ENCODE measurements around the gene ARID1A.

Gene ARID1A

GRCh38 chr1:26729633-26730032 is 33.8 kb downstream of the ARID1A start:
- no peak for DNase-seq

GRCh38 chr1:26730695-26731094 is 34.9 kb downstream of the ARID1A start:
- DNase-seq = no peak

GRCh38 chr1:26731233-26731902 is 35.6 kb downstream of the ARID1A start:
- DNase-seq = no peak

DNA sequence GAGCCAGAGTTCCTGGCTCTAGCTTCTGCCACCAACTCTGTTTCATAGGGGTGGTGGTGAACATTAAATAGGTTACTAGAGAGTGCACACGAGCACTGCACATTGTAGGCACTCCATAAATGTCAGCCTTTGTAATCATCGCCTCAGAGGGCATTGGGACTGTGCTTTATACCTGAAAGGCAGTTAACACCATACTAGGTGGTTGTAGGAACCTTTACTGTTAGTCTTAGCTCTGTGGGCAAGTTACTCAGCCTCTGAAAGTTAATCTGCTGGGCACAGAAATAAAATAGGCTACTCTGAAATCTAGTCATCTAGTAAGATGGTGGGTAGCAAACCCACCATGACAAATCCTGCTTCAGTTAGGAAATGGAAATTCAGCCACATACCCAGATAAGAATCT is 37.6 kb downstream of the ARID1A start:
- no peak for DNase-seq

- peak; percentile 42 for DNase-seq
Measured at GRCh38 chr1:26733982-26734381, 38.2 kb downstream of the ARID1A start.

DNA sequence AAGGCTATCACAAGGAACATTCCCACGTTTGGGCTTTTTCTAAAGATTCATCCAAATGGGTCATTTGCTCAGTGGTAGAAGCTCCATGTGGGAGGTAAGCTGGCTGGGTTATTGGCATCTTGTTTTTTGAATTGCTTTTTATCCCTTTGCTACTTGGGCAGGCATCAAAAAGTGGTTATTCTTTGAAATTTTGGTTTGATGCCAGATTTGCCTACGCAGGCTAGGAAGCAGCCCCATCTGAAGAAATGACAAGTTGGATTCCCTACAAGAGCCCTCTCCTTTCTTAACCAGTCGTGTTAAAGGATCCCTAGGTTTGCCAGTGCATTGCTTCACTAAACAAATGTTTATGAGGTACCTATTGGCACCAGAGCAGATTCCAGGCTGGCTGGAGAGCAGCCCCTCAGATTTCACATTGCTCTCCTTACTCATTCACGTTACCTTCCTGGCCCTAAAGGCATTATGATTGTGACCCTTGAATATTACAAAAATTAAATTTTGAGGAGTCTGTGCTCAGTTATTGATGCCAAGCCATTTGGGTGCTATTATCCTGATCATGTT is 38.8 kb downstream of the ARID1A start:
- no peak for DNase-seq

DNA sequence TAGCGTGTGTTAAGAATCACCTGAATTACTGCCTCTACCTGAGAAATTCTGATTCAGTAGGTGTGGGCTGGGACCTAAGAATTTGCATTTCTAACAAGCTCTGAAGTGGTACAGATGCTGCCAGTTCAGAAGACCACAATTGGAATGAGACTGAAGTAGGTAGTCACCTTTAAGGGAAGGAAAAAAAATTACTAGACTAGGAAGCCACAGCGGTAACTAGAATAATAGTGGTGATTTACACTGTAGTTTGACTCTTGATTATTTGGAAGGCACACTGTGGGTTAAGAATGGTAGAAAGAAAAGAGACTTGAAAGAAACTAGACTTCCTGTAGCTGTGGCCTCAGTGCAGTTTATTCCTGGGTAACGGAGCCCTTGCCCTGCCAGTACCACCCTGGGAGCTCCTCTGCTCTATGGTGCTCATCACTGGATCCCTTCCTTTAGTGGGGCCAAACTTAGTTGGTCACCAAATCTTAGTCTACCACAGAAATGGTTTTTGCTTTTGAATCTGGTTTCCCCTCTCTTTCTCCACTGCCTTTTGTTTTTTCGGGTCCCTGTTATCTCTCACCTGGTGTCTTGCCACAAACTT is 43.6 kb downstream of the ARID1A start:
- peak; percentile 35 for DNase-seq

- DNase-seq = no peak
Measured at GRCh38 chr1:26740023-26740634, 44.3 kb downstream of the ARID1A start.

DNA sequence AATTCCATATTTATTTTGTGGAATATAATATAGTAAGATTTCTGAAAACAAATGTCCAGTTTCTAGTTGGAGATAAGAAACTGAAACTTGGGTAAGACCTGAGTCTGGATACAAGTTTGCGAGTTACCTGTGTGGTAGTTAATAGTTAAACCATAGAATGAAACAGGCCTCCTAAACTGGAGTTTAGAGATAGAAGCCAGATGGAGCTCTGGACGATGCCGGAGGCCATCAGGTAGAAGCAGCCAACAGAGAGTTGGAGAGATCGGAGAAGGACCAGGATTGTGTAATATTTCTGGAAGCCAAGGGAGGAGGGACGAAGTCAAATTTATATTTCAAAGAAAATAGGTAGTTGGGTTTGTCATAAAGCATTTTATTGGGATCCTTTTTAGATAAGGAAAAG is 45.1 kb downstream of the ARID1A start:
- no peak for DNase-seq

GRCh38 chr1:26743426-26744059 is 47.7 kb downstream of the ARID1A start:
- DNase-seq = no peak

DNA sequence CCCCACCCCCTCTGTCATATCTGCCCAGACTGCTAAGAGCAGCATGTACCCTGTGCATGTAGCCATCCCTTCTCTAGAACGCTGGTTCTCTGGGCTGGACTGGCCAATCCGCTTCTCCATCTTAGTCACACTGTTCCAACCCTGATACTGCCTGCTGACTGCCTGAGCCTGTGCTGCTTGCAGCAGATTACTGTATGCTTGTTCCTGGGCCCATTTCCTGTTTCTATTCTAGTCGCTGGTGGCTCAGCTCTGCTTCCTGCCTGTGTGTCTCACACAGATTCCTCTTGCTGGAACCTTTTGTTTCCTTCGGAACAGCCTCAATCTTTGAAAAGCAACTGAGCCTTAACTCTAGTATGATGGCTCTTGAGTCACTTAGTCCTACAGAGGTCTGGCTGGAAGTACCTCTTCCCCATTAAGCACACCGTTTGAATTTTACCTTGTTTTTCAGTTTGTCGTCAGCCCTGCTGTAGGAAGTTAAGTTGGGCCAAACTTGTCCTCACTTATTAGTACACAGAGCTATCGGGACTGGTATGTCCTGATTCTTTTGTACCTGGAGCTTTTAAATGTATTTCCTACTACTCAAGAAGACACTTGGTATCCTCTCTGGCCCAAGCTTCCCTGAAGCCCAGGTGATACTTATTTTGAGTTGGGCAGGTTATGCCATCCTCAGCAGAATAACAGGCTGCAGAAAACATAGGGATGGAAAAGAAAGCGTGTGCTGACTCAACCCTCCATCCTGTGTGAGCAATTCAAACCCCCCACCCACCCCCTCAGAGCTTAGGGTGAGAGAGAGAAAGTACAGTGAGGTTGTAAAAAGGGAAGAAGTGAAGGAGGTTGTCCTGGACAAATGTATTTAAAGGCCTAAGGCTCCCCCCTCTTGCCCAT is 48.5 kb downstream of the ARID1A start:
- peak; percentile 94 for DNase-seq

GRCh38 chr1:26745191-26745590 is 49.4 kb downstream of the ARID1A start:
- DNase-seq = no peak

DNA sequence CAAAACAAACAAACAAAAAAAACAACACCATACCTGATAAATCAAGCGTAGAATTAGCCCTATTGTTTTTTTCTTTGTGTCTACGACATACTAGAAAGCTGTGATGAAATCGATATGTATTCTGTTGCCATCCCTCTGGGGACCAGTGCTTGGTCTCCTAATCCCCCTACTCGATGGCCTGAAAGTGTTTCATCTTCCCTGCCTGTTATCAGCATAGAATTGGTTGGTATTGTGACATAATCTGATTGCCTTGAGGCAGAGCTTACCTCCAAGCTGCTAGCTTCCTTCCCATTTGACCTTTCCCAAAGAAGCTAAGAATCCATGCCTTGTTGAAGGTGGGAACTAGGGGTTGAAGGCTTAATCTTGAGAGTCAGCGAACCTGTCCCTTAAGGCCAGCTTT is 51.2 kb downstream of the ARID1A start:
- no peak for DNase-seq

DNA sequence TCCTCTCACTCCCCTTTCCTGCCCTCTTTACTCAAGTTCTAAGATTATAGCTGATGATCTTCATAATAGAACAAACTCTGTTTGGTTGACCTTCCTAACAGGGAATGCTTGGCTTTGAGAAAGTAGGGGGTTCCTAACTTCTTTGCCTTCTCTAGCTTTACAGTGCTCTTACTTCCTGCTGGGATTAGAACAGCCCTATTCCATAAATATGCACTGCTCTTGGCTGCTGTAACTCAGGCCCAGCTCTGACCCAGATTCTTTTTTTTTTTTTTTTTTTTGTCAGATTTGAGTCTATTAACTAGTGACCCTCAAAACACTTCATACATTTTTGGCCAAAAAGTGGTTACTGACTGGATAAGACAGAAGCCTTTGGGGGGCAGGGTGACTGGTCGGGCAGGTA is 52.5 kb downstream of the ARID1A start:
- DNase-seq = no peak

DNA sequence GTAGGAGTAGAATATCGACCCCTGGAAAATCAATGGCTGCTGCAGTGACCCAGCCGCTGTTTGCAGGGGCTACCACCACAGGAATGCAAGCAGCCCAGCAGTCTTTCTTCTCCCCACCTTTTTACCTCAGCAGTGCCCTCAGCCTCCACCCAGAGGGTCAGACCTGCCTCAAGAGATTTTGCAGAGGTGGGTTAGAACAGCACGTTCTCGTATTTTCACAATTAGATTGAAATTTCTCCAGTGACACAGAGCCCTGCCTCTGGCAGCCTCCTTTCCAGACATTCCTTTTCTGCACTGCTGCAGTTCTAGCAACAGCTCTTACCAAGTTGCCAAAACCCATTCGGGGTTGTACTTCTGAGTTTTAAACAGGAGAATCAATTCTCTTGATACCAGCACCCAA is 53.6 kb downstream of the ARID1A start:
- no peak for DNase-seq

- DNase-seq = no peak
Measured at GRCh38 chr1:26750428-26750827, 54.6 kb downstream of the ARID1A start.

DNA sequence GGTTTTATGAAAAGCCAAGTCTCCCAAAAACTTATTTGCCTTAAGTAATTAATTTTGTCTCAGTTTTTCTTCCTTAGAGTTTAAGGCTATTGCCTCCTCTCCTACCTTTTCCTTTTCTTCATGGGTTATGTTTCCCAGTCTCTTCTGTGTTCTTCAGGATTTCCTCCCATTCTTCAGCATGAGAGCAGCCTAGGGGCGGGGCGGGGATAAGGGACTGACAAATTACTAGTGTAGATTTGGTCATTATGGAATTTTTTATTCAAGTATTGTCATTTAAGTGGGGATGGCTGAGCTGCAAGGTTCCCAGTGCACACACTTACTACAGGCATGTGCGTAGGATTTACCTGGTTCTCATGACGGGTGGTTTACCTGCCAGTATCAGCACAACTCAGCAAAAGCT is 56.7 kb downstream of the ARID1A start:
- DNase-seq = no peak

DNA sequence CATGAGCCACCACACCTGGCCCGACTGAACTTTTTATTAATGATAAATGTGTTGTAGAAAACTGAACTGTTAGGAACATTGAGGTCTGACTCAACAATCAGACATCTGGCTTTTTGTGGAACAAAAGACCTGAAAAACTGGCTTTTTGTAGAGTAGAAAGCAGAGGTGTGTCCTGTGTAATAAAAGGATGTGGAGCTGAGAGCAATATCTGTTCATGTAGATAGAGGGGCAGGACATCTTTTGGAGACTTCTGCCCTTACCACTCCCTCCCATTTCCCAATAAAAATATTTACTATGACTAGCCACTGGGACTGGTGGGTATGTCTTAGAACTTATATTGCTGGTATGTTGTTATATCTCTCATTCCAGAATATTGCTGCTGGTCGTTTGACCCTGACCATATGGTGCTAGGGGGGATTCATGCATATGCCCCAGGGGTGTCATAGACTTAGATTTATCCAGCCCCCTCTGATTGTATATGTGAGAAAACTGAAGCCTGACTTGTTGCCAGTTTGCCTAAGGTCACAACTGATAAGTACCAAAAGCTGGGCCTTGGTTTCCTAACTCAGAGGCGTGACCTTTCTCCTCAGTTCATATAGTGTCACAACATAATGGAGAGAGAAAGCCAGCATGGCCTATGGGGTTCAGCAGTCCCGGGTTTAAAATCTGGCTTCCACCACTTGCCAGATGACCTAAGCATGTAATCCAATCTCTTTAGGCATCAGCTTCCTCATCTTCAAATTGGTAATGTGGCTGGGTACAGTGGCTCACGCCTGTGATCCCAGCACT is 58.5 kb downstream of the ARID1A start:
- no peak for DNase-seq

GRCh38 chr1:26758358-26758757 is 62.5 kb downstream of the ARID1A start:
- DNase-seq = no peak

DNA sequence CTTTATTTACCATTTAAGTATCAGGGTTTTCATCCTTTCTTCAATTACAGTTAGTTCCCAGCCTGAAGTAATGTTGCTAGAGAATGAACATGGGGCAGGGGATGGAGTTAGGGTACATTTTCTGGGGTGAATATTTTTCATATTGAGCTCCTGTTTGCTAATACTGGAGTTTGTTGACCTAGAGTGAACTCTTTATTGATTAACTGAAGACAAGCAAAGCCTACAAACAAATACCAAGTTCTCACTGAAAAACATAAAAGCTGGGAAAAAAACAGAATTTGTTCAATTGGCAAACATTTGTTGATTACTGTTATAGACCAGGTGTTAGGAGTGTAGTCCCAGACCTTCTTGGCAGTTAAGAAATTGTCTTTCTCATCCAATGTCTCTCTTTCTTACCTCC is 63.7 kb downstream of the ARID1A start:
- no peak for DNase-seq

DNA sequence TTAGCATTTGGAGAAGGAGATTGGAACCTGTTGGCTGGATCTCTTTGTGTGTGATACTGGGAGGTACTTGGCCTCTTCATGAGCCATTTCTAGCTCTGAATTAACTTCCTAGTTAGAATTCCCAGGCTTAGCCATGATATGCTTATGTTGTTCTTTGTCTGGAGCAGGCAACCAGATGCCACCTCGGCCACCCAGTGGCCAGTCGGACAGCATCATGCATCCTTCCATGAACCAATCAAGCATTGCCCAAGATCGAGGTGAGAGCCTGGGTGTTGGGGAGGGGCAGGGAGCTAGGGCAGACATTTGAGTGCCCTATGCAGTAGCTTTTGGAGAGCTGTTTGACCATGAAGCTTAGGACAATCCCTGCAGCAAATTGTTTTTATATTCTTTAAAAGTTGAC is 65.4 kb downstream of the ARID1A start:
- DNase-seq = peak; percentile 14

DNA sequence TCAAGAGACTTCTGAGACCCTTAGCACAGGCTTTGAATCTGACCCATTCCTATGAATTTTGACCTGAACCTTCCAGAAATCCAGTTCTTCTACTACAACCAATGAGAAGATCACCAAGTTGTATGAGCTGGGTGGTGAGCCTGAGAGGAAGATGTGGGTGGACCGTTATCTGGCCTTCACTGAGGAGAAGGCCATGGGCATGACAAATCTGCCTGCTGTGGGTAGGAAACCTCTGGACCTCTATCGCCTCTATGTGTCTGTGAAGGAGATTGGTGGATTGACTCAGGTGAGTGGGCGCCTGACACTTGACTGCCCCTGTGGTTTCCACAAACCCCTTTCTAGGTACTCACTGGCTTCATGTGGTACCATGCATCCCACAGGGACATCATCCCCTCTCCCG is 71.9 kb downstream of the ARID1A start:
- DNase-seq = no peak
